Activated CD4-positive, alpha-beta T cell treated with anti-CD3 and anti-CD28 coated beads for 4 hours (primary cell): Measurements from ENCODE around the gene TMEM47.

Experiments
- DNase-seq, 2 donors: peaks; one replicate each; pipeline ENCODE4 v3.0.0-alpha.2; 2020

The TMEM47 gene

DNA sequence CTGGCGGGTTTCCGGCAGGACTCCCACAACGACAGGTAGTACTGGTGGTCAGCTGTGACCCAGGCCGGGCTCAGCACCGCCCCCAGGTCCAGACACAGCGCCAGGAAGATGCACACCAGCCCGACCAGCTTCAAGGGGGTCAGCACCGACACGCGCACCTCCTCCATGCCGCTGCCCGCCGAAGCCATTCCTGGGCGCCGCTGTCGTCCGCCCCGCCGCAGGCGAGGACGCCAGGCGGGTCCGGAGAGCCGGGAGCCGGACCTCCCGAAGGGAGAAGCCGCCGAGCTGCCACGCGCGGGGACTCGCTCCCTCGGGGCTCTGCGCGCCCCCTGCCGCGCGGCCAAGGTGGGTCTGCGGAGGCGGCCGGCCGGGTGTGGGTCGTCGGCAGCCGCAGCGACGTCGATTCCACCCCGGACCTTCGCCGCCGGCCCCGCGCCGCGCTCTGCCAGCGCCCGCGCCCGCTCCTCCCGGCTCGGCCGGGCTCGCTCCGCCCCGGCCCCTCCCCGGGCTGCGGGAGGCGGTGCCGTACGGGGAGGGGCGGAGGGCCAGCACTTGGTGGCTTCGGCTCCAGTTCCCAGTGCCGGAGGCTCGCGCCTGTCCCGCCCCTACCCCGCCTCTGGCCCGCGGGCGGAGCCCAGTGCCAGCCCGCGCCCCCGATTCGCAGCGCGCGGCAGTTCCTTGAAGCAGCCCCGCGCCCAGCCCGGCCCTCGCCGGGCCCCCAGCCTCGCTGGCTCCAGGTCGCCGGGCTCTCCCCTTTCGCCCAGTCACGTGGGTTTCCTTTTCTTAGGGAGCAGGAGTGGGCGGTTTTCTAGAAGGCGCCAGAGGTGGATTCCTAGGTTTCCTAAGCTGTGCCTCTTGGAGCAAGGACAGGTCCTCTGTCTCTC is at the start of gene TMEM47:
TMEM47 (minus strand) TSS at position 444 of the 884 bp plus-strand sequence; CDS start at position 188, 256 bp downstream.
- no peak for DNase-seq

GRCh38 chrX:34687095-34687494 is 30.0 kb upstream of the TMEM47 start:
- no peak for DNase-seq

DNA sequence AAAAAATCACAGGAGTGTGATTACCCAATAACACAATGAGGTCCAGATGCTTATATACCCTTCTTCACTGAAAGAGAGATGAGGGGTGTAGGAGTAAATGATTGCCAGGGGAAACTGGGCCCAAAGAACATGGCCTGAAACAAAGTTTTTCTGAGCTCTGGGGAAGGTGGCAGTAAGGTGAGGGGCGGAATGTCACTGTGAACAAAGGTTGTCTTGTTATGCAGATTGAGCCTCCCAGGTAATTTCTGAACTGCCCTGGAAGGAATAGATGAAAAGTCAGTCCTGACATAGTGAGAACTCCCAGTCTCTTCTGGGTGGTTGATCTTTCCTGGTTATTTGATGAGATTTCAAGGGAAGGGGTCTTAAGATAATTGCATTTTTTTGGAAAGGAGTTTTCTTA is 2.5 kb upstream of the TMEM47 start:
- no peak for DNase-seq

DNA sequence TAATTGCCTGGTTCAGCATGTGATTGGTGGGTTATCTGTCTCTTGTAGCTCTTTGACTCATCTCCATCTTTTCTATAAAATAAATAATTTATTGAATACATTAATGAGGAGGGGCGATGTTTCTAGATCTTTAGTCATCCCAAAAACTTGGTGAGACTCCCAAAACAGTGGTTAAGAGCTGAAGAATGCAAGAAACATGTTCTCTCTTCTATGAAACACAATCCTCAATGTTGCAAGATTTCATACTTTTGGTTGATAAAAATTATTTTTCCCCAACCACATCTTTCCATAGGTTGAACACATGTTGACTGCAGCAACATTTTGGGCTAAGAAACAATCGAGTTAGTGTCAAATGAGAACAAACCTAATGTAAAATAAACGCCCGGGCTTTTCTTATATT is 1.2 kb upstream of the TMEM47 start:
- no peak for DNase-seq

- DNase-seq: no peak
These were observed 613 bp upstream of the TMEM47 start for GRCh38 chrX:34657726-34658070.

DNA sequence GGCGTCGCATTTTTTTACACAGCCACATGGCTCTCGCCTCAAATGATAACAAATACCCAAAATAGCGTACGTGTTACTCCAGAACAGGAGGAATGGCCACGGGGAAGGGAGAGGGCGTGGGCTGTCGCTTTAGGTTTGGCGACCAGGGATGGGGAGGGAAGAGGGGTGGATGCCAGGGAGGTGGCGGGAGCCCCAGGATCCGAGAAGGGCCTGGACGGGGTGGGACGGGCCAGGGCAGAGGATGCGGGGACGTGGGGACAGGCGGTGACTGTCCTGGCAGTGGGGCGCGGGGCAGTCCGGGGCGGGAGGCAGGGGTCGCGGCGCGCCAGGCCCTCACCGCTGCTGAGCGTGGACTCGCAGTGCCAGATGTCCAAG is 631 bp downstream of the TMEM47 start:
- DNase-seq: no peak

DNA sequence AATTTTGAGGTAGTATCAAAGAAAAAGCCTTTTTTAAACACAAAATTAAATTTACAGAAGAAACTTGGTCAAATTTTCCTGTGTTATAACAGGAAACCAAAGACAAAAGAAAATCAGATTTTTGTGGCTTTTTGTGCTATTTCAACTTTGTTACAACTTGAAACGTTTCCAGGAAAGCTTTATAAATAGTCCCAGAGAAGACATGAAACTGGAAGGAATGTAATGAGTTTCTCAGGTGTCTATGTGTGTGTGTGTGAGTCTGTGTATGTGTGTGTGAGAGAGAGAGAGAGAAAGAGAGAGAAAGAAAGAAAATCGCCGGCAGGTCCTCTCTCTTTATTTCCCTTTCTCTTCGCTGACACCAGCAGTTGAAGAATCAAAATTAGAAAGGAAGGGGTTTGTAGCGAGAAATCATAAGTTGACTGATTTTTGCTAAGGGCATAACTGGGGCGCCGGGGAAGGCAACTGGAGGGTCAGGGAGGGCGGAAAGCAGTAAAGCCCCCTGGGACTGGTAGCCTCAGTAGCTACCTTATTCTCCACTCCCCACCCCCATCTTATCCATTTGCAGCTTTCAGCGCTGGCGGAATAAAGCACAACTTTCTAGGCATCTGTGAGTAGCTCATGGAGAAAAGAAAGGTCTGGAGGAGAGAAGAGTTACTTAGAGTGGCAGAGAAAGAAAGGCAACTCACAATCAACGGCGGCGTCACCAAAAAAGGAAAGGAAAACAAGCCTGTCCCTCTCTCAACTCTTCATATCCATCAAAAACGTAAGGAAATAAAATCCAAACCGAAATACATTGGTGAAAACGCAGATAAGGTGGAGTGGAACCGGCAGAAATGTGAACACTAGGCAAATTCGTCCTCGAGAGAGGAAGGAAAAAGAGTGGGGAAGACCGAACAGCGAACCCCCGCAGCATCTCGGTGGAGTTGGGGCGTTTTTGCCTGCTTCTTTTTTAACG is 1.3 kb downstream of the TMEM47 start:
- no peak for DNase-seq

- no peak for DNase-seq
These were observed 2.2 kb downstream of the TMEM47 start for GRCh38 chrX:34654696-34655490.

GRCh38 chrX:34653811-34654210 is 3.3 kb downstream of the TMEM47 start:
- DNase-seq: no peak

- no peak for DNase-seq
These were observed 14.2 kb downstream of the TMEM47 start for GRCh38 chrX:34642849-34643248.

- DNase-seq: no peak
These were observed 19.0 kb downstream of the TMEM47 start for GRCh38 chrX:34638116-34638515.

GRCh38 chrX:34634349-34634748 is 22.7 kb downstream of the TMEM47 start:
- DNase-seq: no peak

- DNase-seq: no peak
These were observed 24.7 kb downstream of the TMEM47 start for GRCh38 chrX:34632384-34632783.

GRCh38 chrX:34631479-34632220 is 25.4 kb downstream of the TMEM47 start:
- no peak for DNase-seq

GRCh38 chrX:34629572-34629971 is 27.5 kb downstream of the TMEM47 start:
- no peak for DNase-seq

- DNase-seq: no peak
These were observed 32.7 kb downstream of the TMEM47 start for GRCh38 chrX:34624416-34624815.

DNA sequence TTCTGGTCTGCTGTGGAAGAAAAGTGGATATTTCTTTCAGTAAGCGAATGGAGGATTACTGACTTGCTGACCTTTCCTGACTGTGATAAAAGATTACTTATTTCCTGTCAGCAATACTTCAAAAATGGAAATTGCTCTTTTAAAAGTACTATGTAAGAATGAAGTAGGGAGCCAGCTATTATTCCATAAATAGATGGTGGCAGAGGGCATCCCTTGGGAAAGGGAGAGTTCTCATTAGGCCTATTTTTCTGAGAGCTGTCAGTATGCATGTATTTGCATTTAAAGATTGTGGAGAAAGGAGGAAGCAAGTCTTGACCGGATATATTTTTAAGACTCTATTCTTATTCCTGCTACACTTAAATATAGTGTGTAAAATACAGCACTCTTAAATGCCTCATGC is 37.2 kb downstream of the TMEM47 start:
- DNase-seq: no peak

- DNase-seq: no peak
These were observed 45.0 kb downstream of the TMEM47 start for GRCh38 chrX:34612036-34612435.

DNA sequence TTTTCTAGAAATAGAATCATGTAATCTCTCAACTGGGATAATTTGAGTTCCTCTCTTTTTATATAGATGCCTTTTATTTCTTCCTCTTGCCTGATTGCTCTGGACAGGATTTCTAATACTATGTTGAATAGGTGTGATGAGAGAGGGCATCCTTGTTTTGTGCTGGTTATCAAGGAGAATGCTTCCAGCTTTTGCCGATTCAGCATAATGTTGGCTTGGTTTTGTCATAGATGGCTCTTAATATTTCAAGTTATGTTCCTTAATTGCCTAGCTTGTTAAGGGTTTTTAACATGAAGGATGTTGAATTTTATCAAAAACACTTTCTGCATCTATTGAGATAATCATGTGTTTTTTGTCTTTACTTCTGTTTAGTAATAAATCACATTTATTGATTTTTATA is 58.7 kb downstream of the TMEM47 start:
- no peak for DNase-seq

DNA sequence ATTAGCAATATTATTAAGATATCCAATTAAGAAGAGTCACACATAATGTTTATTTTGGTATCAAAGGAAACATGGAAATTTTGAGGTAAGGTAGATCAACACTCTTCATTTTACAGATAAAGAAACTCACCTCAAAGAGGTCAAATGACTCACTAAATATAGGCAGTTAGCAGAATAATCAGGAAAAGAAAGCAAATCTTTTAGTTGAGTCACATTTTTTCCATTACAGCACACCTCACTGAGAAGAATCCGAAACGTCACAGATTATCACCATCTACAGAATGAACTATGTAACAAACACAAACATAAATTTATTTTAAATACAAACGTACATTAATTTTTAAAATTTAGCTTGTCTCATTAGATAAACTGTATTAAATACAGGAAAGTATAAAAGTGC is 70.1 kb downstream of the TMEM47 start:
- DNase-seq: no peak

DNA sequence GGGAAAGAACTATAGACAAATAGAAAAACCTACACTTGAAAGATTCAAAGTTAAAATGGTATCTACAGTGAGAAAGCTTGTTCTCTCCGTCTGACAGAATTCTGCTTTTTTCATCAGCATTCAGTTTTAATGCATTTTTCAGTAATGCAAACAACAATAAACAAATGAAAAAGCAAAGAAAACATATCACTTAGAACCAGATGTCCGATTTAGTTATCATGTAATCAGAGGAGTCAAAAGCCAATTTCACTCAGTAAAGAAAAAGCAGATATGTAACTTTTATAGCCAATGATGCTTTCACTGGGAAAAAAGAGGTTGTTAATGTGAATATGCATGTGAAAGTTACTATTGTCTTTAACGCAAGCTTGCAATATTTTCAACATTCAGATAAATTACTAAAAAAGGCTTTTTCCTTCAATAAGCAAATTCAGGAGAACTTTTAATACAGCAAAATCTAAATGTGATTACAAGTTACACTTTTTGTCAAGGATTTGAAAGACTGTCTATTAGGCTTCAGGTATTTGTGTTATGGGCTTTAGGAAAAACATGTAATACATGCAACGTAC is 70.7 kb downstream of the TMEM47 start:
- DNase-seq: no peak

DNA sequence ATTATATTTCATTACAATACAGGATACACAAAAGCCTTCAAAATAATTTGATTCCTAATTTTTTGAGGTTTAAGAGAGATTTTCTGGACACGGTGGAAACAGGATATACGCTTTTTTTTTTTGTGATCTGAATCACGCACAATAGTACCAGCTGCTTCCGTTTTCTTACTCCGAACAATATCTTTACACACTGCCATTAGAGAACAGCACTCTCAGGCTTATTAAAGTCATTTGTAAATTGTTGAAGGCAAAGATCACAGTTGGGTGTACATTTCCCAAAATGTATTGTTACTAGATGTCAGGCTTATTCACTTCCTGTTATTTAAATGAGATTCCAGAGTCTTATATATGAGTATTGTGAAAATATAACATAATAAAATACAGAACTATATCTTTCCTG is 71.5 kb downstream of the TMEM47 start:
- DNase-seq: no peak
